Common myeloid progenitor, CD34-positive (primary cell): Measurements from ENCODE around the gene IGDCC3.

ENCODE experiments used
- CTCF ChIA-PET: fragments of 350-600 bp; sonication (Branson Sonifier 250); formaldehyde crosslinking; loops from one replicate; lab custom pipeline; 2021; ENCODE audit warnings: antibody characterized with exemption; lab: Charles Lee
- POLR2A ChIA-PET: fragments of 350-600 bp; sonication (Branson Sonifier 250); formaldehyde crosslinking; loops from one replicate; lab custom pipeline; 2021; ENCODE audit warnings: antibody characterized with exemption; lab: Charles Lee
- DNase-seq, 3 donors: peaks; one replicate each; pipeline versions ENCODE4 v3.0.0 to v3.0.0-alpha.2; 2013
- H3K27ac ChIP-seq, 2 experiments: 1 replicate in 1 of 2; 2 replicates in 1 of 2; pipeline ENCODE4 v1.7.0; 2013; ENCODE audit warnings: inconsistent platforms in 2 of 2, low read length in 2 of 2, mild to moderate bottlenecking in 2 of 2, low read depth in 1 of 2, moderate library complexity in 1 of 2; ENCODE audit not compliant: severe bottlenecking in 2 of 2, insufficient read depth in 1 of 2, poor library complexity in 1 of 2
- H3K27me3 ChIP-seq, 5 experiments: replicated peaks in 2 of 5; 1 replicate in 3 of 5; 2 replicates in 2 of 5; pipeline versions ENCODE4 v1.6.1 to v1.7.0; 2013; ENCODE audit warnings: low read length in 4 of 5, mild to moderate bottlenecking in 2 of 5, moderate library complexity in 2 of 5, inconsistent platforms in 1 of 5; ENCODE audit not compliant: insufficient read depth in 5 of 5, control insufficient read depth in 4 of 5
- H3K36me3 ChIP-seq, 4 experiments: 1 replicate in 2 of 4; 2 replicates in 2 of 4; pipeline versions ENCODE4 v1.6.1 to v1.7.0; 2013; ENCODE audit warnings: low read length in 3 of 4, control low read depth in 1 of 4, mild to moderate bottlenecking in 1 of 4; ENCODE audit not compliant: control insufficient read depth in 4 of 4, insufficient read depth in 4 of 4
- H3K4me1 ChIP-seq, 4 experiments: 1 replicate in 3 of 4; 2 replicates in 1 of 4; pipeline versions ENCODE4 v1.6.1 to v1.7.1; 2013; ENCODE audit warnings: low read length in 3 of 4, mild to moderate bottlenecking in 3 of 4, control low read depth in 1 of 4, inconsistent platforms in 1 of 4, moderate library complexity in 1 of 4; ENCODE audit not compliant: control insufficient read depth in 4 of 4, insufficient read depth in 4 of 4; ENCODE audit errors: control extremely low read depth in 1 of 4
- H3K4me3 ChIP-seq, 7 experiments: 1 replicate in 4 of 7; 2 replicates in 3 of 7; pipeline versions ENCODE4 v1.5.1 to v1.7.0; 2013; ENCODE audit warnings: mild to moderate bottlenecking in 7 of 7, low read length in 6 of 7, moderate library complexity in 6 of 7, inconsistent platforms in 2 of 7, low read depth in 2 of 7, control low read depth in 1 of 7; ENCODE audit not compliant: insufficient read depth in 4 of 7, control insufficient read depth in 1 of 7; ENCODE audit errors: extremely low read depth in 1 of 7
- H3K9me3 ChIP-seq, 5 experiments: 1 replicate in 4 of 5; 2 replicates in 1 of 5; pipeline versions ENCODE4 v1.6.1 to v1.7.1; 2013; ENCODE audit warnings: low read length in 4 of 5, mild to moderate bottlenecking in 2 of 5, inconsistent platforms in 1 of 5, low read depth in 1 of 5, moderate library complexity in 1 of 5; ENCODE audit not compliant: control insufficient read depth in 4 of 5, insufficient read depth in 2 of 5; ENCODE audit errors: control extremely low read depth in 1 of 5
- WGBS: methylation state at CpG from one replicate; pipeline ENCODE4 v1.1.5; 2013; ENCODE audit not compliant: insufficient coverage; 5-methylcytosine and 5-hydroxymethylcytosine counted together

IGDCC3 gene

DNA sequence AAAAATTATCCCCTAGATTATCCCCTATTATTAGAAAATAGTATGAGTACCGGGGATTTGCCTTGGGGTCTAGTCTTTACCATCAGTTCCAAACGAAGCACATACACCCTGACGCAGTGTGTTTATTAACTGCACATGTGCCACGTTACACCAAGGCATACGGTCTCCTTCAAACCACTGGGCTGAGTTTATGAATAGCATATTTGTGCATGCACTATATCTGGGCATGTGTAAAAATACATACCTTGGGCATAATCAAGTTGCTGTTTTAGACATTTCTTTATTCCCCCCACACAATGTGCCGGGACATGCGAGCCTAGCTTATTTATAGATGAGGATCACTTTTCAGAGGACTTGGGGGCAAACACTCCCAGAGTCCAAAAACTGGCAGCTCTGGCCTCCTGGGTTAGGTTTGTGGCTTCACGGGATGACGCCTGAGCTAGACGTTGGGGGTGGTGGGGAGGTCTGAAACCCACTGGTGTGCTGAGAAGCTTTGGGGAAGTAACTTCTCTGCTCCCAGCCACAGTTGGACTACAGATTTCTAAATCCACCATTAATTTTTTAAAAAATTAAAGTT is 28.7 kb upstream of the IGDCC3 start:
- Histone ChIP-seq H3K4me3 (no peak overlapping the region), H3K4me1 (peaks cover 0 to 23% (median 15%) of the 10 kb centered on the region in 4 experiments), H3K9me3 (no peaks in the 10 kb centered on the region), H3K36me3 (no peaks in the 10 kb centered on the region), H3K27ac (no peak overlapping the region), H3K27me3 (peaks cover 0 to 5% (median 2%) of the 10 kb centered on the region in 5 experiments)
- 100% methylated on average over 3 of the region's 10 CpGs for WGBS
- POLR2A ChIA-PET: interaction anchor here (0.5 kb wide), 1 partner anchor 18 kb away, joined by 4 read pairs; no protein-coding TSS in a partner anchor
- CTCF ChIA-PET: interaction anchor here (0.7 to 1.9 kb wide), 4 partner anchors 12 to 88 kb away, joined by 3 to 6 read pairs (median 4); no protein-coding TSS in a partner anchor
- peak in 1 of 3 donors; percentile 31 for DNase-seq

DNA sequence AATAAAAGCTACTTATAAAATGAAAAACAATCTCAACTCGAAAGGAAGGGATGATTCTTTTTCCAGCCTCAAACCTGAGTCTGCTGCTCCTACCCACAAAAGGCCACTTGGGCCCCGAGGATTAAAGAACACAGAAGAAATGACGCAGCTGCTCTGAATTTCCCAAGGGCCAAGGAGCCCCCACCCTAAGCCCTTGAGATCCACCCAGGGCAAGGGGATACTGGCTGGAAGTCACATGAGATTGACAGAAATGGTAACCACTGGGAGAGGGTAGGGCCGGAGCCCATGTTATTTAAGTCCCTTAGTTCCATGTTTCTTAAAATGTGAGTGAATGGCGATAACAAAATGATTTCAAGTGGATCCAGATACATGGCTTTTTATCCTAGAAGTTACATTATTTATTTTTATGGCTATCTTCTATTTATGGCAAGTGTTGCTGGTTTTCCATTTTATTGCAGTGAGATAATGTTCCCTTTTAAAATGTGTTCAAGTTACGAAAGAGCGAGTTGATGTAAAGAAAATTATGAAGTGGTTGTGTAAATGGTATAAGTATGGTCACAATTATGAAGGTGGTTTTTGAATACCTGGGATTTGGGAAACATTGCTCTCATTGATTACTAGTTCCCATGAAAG is 28.1 kb upstream of the IGDCC3 start:
- WGBS: 100% methylated on average over 4 of the region's 7 CpGs
- Histone ChIP-seq H3K27me3 (peaks cover 0 to 2% (median 2%) of the 10 kb centered on the region in 5 experiments), H3K4me1 (peaks cover 0 to 27% (median 18%) of the 10 kb centered on the region in 4 experiments), H3K36me3 (no peaks in the 10 kb centered on the region), H3K4me3 (no peak overlapping the region), H3K27ac (no peak overlapping the region), H3K9me3 (no peaks in the 10 kb centered on the region)
- ChIA-PET CTCF (interaction anchor here (1.2 to 2.1 kb wide), 5 partner anchors 11 to 87 kb away, joined by 5 to 9 read pairs (median 5); partner anchors contain the start of gene IGDCC4), POLR2A (no interaction called here)
- DNase-seq: no peak

DNA sequence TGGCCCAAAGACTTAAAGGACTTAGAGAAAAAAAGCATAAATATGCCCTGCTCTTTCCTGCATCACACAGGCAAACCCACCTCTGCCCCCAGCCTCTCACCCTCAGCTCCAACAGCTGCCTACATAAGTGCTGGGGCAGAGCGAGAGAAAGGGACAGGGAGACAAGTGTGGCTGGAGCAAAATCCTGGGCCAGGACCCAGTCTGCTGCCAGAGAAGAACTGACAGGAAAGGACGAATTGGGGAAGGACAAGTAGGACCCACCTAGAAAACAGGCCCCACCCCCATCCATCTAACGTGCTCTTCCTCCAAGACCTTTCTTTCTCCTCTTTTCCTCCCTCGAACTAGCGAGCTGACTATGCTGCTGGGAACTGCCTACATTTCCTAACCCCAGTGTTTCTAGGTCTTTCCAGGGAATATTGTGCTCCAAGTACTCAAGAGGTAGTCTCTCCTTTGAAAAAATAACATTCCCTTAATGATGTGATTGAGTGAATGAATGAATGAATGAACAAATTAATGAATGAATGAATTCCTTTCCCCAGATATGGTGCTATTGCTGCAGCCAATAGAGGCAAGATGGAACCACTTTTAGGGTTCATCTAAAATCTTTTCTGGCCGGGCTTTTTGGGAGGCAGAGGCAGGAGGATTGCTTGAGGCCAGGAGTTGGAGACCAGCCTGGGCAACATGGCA is 26.5 kb upstream of the IGDCC3 start:
- Histone ChIP-seq H3K4me1 (peaks cover 0 to 23% (median 14%) of the 10 kb centered on the region in 4 experiments), H3K4me3 (no peak overlapping the region), H3K27ac (no peak overlapping the region), H3K9me3 (no peaks in the 10 kb centered on the region), H3K36me3 (no peaks in the 10 kb centered on the region), H3K27me3 (peaks cover 0 to 12% (median 5%) of the 10 kb centered on the region in 5 experiments)
- ChIA-PET CTCF (interaction anchor here (1.0 to 2.1 kb wide), 4 partner anchors 10 to 35 kb away, joined by 4 to 9 read pairs (median 4); partner anchors contain the start of gene IGDCC4), POLR2A (no interaction called here)
- WGBS: 93% methylated on average over 5 of the region's 6 CpGs
- no peak for DNase-seq

DNA sequence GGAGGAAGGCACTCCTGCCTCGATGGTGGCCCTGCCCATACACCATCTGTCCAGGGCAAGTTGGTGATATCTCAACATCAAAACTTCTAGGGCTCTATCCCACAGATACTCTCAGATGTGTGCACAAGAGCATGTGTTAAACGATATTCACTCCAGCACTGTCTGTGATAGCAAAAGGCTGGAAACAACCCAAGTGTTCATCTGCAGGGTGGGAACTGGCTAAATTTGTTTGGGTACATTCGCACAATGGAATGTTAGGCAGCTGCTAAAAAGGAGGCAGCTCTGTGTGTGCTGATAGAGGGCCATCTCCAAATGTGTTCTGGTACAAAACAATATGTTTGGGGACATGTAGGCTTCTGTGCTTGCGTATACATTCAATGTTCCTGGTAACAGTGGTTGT is 25.2 kb upstream of the IGDCC3 start:
- Histone ChIP-seq H3K4me3 (no peak overlapping the region), H3K36me3 (no peaks in the 10 kb centered on the region), H3K9me3 (no peaks in the 10 kb centered on the region), H3K27me3 (peaks cover 0 to 23% (median 6%) of the 10 kb centered on the region in 5 experiments), H3K27ac (no peak overlapping the region), H3K4me1 (peaks cover 0 to 14% (median 3%) of the 10 kb centered on the region in 4 experiments)
- CTCF ChIA-PET: no interaction called here
- POLR2A ChIA-PET: no interaction called here
- WGBS: 100% methylated on average over 4 of the region's 4 CpGs
- DNase-seq: no peak

DNA sequence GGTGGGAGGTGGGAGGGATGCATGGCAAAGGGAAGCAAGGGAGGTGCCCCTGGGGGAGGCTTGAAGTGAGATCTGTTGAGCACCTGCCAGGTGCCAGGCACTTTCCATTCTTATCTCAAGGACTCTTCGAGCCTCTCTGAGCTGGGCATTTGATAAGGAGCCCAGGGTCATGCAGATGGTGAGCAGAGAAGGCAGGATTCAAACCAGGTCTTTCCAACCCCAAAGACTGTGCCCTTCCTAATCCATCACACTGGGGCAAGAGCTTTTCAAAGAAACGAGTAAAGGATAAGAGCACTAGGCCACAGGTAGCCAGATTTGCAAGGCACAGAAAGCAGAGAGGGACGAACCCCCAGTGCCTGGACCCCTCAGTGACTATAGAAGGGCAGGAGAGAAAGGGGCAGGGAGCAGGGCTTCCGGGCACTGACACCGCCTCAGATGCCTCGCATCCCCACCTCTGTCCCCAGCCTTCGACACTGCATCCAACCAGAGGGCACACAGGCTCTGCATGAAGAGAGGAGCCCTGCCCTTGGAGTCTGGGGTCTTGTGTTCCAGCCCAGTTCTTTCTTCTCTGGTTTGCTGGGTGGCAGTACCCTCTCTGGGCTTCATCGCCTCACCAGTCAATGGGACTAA is 23.9 kb upstream of the IGDCC3 start:
- Histone ChIP-seq H3K9me3 (no peaks in the 10 kb centered on the region), H3K36me3 (no peaks in the 10 kb centered on the region), H3K27me3 (peaks cover 6 to 35% (median 13%) of the 10 kb centered on the region in 5 experiments), H3K4me1 (peaks cover 0 to 12% (median 7%) of the 10 kb centered on the region in 4 experiments), H3K27ac (no peak overlapping the region), H3K4me3 (no peak overlapping the region)
- ChIA-PET CTCF (interaction anchor here (0.6 to 4.4 kb wide), 14 partner anchors 8 to 83 kb away, joined by 3 to 28 read pairs (median 8); partner anchors contain the start of gene IGDCC3), POLR2A (no interaction called here)
- no peak for DNase-seq
- 95% methylated on average over 8 of the region's 8 CpGs for WGBS

DNA sequence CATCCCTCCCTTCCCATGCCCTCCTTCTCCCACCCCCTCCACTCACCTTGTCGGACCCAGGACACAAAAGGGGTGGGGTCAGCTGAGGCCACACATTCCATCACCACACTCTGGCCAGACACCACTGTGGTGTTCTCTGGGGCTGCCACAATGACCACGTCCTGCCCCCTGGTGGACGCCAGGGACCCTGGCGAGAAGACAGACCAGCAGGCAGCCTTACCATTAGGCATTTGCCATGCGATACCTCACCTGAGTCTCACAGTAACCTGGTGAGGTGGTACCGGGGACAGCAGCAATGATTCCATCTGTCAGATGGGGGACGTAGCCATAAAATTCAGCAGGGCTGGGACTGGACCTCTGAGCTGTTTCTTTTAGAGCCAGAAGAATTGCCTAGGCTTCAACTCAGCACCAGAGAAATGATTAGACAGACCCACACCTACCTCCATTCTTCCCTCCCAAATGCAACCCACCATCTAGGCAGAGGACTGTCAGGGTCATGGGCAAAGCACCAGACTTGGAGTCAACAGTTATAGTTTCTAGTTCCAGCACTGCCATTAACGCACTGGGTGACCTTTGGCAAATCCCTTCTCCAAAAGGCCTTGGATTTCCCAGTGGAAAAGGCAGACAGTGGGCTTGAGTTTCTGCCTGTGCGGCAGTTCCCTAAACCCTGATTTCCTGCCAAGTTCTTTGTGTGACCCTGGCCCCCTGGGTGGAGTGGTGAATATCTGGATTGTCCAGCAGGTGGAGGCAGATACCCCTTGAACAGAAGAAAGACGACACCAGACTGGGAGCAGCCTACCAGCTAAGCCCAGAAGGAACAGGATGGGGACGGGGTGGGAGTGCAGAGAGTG is 23.2 kb upstream of the IGDCC3 start:
- Histone ChIP-seq H3K9me3 (no peaks in the 10 kb centered on the region), H3K27ac (no peak overlapping the region), H3K27me3 (peaks cover 6 to 42% (median 16%) of the 10 kb centered on the region in 5 experiments), H3K4me3 (no peak overlapping the region), H3K36me3 (no peaks in the 10 kb centered on the region), H3K4me1 (peaks cover 0 to 14% (median 11%) of the 10 kb centered on the region in 4 experiments)
- POLR2A ChIA-PET: no interaction called here
- WGBS: 26% methylated on average over 11 of the region's 11 CpGs
- DNase-seq: peak; percentile 80 to 89 (median 83)
- CTCF ChIA-PET: interaction anchor here (0.6 to 4.4 kb wide), 20 partner anchors 9 to 406 kb away, joined by 3 to 28 read pairs (median 5); partner anchors contain the start of gene IGDCC3
